GM18519 (cell line): ENCODE measurements around the gene MYF5.
A peak's percentile ranks its signal among the peaks of the same experiment; 100 is the strongest.

Source experiments
- ATAC-seq: cut with Tn5 transposase; IDR thresholded peaks from one replicate; pipeline ENCODE4 v1.9.1; 2021; ENCODE audit warnings: mild to moderate bottlenecking, moderate library complexity; ENCODE audit not compliant: unreplicated experiment, low FRiP score

The MYF5 gene

GRCh38 chr12:80756875-80757274, 40.2 kb downstream of the MYF5 start:
- peak; percentile 86 for ATAC-seq

GRCh38 chr12:80761838-80762237, 45.1 kb downstream of the MYF5 start:
- ATAC-seq = no peak

DNA sequence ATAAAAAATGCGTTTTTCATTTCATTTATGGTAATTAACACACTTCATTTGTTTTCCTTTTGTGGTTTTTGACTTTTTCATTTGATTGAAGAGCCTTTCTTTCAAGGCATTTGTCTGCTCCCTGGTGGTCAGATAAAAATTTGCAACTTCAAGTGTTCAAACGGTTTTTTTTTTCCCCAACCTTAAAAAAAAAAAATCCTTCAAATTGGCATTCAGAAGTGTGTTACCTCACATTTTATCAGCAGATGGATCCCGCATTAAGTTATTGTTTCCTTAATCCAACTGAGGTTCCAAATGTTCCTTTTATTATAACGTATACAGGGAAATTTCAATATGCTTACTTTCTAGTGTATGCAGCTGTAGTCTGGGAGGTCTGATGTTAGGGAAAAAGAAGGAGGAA, 47.2 kb downstream of the MYF5 start:
- peak; percentile 34 for ATAC-seq

- no peak for ATAC-seq
Measured at GRCh38 chr12:80766210-80766609, 49.5 kb downstream of the MYF5 start.

DNA sequence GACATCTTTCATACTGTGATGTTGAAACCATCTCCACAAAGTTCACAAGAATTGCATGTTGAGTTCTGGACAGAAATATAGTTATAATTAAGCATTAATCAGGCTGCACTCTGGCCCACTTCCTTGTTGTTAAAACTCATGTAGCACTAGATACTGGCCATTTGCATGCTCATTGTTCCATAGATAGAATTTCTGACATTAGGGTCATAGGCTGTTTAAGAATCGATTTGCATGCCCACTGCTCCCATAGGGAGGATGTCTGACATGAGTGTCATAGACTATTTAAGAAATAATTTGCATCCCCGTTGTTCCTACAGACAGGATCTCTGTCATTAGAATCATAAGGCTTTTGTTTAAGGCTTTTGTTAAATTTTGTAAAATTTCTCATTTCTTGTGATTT, 50.2 kb downstream of the MYF5 start:
- ATAC-seq = peak; percentile 83
